Measurements from ENCODE around the gene LBX2.
"Not testable (repeated sequence)": the region's sequence is repeated elsewhere in the genome, so short reads cannot be mapped to it uniquely, and the experiment has no call there.

LBX2 gene

DNA sequence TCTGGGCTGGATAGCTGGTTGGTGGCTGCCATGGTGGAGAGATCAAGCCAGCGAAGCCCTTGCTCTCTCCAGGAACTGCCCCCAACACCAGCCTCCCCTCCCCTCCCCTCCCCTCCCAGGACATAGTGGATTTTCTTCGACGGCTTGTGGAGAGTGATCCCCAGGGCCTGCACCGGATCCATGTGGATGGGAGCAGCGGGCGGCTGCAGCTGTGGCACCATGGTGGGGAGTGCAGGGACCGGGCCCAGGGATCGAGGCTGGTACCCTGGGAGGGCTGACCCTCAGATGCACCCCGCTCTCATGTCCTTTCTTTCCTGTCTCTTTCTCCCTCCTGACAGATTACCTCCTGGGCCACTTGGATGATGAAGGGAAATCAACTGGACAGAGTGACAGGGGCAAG lies 9.5 kb downstream of the LBX2 start:
- Mint-ChIP-seq H3K27me3 (ENCODE audit: low read depth) (peaks cover 3% of the 10 kb centered on the region), H3K4me3 (no peak overlapping the region), H3K36me3 (ENCODE audit: low read depth) (peaks cover 58% of the 10 kb centered on the region), H3K27ac (no peak overlapping the region), H3K4me1 (no peaks in the 10 kb centered on the region), H3K9me3 (no peaks in the 10 kb centered on the region)
- TF ChIP-seq, protein P1, sequence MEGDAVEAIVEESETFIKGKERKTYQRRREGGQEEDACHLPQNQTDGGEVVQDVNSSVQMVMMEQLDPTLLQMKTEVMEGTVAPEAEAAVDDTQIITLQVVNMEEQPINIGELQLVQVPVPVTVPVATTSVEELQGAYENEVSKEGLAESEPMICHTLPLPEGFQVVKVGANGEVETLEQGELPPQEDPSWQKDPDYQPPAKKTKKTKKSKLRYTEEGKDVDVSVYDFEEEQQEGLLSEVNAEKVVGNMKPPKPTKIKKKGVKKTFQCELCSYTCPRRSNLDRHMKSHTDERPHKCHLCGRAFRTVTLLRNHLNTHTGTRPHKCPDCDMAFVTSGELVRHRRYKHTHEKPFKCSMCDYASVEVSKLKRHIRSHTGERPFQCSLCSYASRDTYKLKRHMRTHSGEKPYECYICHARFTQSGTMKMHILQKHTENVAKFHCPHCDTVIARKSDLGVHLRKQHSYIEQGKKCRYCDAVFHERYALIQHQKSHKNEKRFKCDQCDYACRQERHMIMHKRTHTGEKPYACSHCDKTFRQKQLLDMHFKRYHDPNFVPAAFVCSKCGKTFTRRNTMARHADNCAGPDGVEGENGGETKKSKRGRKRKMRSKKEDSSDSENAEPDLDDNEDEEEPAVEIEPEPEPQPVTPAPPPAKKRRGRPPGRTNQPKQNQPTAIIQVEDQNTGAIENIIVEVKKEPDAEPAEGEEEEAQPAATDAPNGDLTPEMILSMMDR (IDR thresholded peaks at IDR 0.05; ENCODE audit: unreplicated experiment in 3 of 3): no peak

DNA sequence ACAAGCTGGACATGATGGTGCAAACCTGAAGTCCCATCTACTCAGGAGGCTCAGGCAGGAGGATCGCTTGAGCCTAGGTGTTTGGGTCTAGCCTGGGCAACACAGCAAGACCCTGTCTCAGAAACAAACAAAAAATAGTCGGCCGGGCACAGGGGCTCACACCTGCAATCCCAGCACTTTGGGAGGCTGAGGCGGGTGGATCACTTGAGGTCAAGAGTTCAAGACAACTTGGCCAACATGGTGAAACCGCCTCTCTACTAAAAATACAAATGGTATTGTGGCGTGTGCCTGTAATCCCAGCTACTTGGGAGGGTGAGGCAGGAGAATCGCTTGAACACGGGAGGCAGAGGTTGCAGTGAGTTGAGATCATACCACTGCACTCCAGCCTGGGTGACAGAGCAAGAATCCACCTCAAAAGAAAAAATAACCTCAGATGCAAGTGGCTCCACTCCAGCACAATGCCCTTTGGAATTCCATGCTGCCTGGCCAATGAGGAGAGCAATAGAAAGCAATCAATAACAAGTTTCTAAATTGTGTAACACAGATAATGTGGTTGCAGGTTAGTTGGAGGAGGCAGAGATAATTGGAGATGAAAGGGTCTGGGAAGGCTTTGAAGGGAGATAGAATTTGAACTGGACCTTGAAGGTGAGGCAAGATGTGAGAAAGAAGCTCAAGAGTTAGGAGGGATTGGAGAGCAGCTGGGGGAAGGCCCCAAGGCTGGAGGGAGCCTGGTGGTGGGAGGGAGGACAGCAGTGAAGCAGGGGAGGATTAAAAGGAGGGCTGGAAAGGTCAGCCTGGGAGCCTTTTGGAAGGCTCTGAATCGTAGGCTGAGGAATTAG lies 10.5 kb downstream of the LBX2 start:
- no peaks in the 10 kb centered on the region for H3K9me3 Mint-ChIP-seq
- no peak overlapping the region for H3K4me3 Mint-ChIP-seq
- H3K27ac Mint-ChIP-seq: peak overlapping the region in 1 of 3 experiments; percentile 1
- no peaks in the 10 kb centered on the region for H3K27me3 Mint-ChIP-seq (ENCODE audit: low read depth)
- H3K36me3 Mint-ChIP-seq (ENCODE audit: low read depth): peaks cover 51% of the 10 kb centered on the region
- H3K4me1 Mint-ChIP-seq: no peaks in the 10 kb centered on the region
- TF ChIP-seq, protein P1 (IDR thresholded peaks at IDR 0.05; ENCODE audit: unreplicated experiment in 3 of 3): no peak

DNA sequence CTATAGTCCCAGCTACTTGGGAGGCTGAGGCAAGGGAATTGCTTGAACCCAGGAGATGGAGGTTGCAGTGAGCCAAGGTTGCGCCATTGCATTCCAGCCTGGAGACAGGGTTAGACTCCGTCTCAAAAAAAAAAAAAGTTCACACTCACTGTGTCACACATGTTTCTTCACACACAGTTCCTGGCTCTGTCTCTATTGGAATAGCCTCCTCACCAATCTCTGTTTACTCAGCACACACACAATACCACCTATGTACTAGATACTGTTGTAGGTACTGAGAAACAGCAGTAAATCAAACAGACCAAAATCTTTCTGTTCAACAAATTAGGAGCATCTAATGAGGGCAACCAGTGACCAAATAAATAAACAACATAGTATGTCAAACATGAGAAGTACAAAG lies 13.3 kb downstream of the LBX2 start:
- H3K36me3 Mint-ChIP-seq (ENCODE audit: low read depth): peaks cover 34% of the 10 kb centered on the region
- H3K4me3 Mint-ChIP-seq: no peak overlapping the region
- no peak overlapping the region for H3K27ac Mint-ChIP-seq
- peaks cover 11% of the 10 kb centered on the region for H3K4me1 Mint-ChIP-seq
- H3K27me3 Mint-ChIP-seq (ENCODE audit: low read depth): no peaks in the 10 kb centered on the region
- H3K9me3 Mint-ChIP-seq: no peaks in the 10 kb centered on the region
- TF ChIP-seq, protein P1 (IDR thresholded peaks at IDR 0.05; ENCODE audit: unreplicated experiment in 3 of 3): no peak

DNA sequence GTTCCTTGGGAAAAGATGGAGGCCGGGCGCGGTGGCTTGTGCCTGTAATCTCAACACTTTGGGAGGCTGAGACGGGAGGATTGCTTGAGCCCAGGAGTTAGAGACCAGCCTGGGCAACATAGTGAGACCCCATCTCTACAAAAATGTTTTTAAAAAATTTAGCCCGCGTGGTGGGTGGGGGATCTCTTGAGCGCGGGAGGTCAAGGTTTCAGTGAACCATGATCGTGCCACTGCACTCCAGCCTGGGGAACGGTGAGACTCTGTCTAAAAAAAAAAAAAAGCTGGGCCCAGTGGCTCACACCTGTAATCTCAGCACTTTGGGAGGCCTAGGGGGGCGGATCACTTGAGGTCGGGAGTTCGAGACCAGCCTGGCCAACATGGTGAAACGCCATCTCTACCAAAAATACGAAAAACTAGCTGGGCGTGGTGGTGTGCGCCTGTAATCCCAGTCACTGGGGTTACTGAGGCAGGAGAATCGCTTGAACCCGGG lies 15.7 kb downstream of the LBX2 start:
- not testable (repeated sequence) for H3K9me3 Mint-ChIP-seq; H3K27me3 Mint-ChIP-seq (ENCODE audit: low read depth)
- H3K4me3 Mint-ChIP-seq: peak overlapping the region; percentile 96 to 100 (median 99)
- peaks cover 17% of the 10 kb centered on the region for H3K4me1 Mint-ChIP-seq
- peaks cover 26% of the 10 kb centered on the region for H3K36me3 Mint-ChIP-seq (ENCODE audit: low read depth)
- peak overlapping the region; percentile 95 to 99 (median 98) for H3K27ac Mint-ChIP-seq

DNA sequence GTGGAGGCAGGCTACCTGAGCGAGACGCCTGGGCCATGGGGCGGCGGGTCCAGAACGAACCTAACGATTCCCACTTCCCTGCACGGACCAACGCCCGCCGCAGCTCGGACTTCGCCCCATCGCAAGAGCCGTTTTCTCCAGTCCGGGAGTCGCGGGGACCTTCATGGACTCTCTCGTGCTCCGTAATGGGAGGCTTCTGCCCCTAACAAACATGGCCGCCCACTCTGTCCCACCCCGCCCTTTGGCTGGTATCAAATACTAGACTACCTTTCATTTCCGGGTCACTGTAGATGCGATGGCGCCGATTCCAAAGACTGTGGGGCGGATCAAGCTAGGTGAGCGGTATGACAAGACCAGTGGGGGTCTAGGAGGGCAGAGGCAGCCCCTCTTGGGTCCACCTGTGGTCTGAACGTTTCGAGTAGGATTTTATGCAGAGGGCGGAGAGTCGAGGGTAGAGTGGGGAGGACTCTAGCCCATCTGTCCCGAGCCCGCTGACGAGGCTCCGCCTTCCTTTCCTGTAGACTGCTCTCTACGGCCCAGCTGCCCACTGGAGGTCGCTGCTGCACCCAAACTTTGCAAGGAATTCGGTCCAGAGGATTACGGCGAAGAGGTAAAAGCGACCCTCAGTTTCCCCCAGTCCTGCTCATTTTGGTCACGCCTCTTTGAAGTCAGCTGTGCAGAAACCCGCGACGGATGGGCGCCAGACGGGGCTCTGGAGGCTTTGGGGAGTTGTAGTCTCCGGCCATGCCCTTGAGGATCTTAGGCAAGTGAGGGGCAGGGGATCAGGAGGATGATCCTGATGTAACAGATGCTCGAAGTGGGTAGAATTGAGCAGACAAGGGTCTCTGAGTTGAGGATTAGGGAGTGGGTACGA lies 16.4 kb downstream of the LBX2 start, which contains the start of the genes CCDC142 and TTC31:
CCDC142 (minus strand) TSS at position 198 of the 874 bp plus-strand sequence; CDS start at position 37, 161 bp downstream.
TTC31 (plus strand) TSS at position 281 of the 874 bp plus-strand sequence; CDS start at position 296, 15 bp downstream.
- Mint-ChIP-seq H3K36me3 (ENCODE audit: low read depth) (peaks cover 26% of the 10 kb centered on the region), H3K4me3 (peak within 1 kb of the TSS; percentile 96 to 100 (median 99)), H3K9me3 (no peaks in the 10 kb centered on the region), H3K27me3 (ENCODE audit: low read depth) (no peaks in the 10 kb centered on the region), H3K4me1 (peaks cover 17% of the 10 kb centered on the region), H3K27ac (peak within 1 kb of the TSS; percentile 95 to 99 (median 98))
- TF ChIP-seq, protein P1 (IDR thresholded peaks at IDR 0.05; ENCODE audit: unreplicated experiment in 3 of 3): peak; percentile 78 to 95 (median 82)

Measured in nephron (organoid).